Stomach (tissue), 4 donors: ENCODE data around the gene GRIP2.

Source experiments
- CTCF ChIP-seq, 7 experiments: fragments of 450-650 bp in 4 of 7; fragments of 200-600 bp in 3 of 7; sonication (generic) in 3 of 7; IDR thresholded peaks; one replicate each; pipeline ENCODE4 v1.5.1; 2016 to 2019; ENCODE audit warnings: antibody characterized with exemption in 7 of 7, control low read depth in 2 of 7, mild to moderate bottlenecking in 1 of 7
- POLR2A ChIP-seq, 4 donors: fragments of 450-650 bp; IDR thresholded peaks; one replicate each; pipeline ENCODE4 v1.6.1; 2016; ENCODE audit warnings: antibody characterized with exemption in 4 of 4, control low read depth in 2 of 4, mild to moderate bottlenecking in 1 of 4, moderate library complexity in 1 of 4
- POLR2AphosphoS5 ChIP-seq, 3 donors: sonication (generic); formaldehyde crosslinking; IDR thresholded peaks; one replicate each; pipeline ENCODE4 v1.6.1; 2016; ENCODE audit warnings: antibody characterized with exemption in 3 of 3

DNA sequence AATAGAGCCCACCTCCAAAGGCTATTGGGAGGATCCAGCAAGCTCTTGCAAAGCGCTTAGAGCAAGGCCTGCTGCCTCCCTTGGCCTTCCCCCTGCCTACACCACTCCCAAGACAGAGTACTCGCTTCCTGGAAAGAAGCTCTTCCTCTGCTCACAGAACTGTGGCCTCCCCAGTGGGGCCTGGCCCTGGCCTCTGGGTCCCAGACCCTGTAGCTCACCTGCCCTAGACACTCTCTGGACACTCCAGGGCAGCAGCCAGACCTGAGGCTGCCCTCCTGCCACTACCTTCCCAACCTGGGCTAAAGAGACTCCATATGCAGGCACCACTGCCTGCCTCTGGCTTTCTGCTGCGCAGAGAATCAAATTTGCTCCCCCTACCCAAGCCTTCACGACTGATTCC lies 49.9 kb downstream of the GRIP2 start:
- TF ChIP-seq CTCF (IDR thresholded peaks at IDR 0.05) (no peak), POLR2AphosphoS5 (IDR thresholded peaks at IDR 0.05) (no peak), POLR2A (IDR thresholded peaks at IDR 0.05) (no peak)
